Fibroblast of skin of right biceps (primary cell): ENCODE measurements around the gene MDK.
"Not testable (repeated sequence)": the region's sequence is repeated elsewhere in the genome, so short reads cannot be mapped to it uniquely, and the experiment has no call there.

Experiments
- DNase-seq: peaks from one replicate; pipeline ENCODE4 v3.0.0-alpha.2; 2013

Gene MDK

DNA sequence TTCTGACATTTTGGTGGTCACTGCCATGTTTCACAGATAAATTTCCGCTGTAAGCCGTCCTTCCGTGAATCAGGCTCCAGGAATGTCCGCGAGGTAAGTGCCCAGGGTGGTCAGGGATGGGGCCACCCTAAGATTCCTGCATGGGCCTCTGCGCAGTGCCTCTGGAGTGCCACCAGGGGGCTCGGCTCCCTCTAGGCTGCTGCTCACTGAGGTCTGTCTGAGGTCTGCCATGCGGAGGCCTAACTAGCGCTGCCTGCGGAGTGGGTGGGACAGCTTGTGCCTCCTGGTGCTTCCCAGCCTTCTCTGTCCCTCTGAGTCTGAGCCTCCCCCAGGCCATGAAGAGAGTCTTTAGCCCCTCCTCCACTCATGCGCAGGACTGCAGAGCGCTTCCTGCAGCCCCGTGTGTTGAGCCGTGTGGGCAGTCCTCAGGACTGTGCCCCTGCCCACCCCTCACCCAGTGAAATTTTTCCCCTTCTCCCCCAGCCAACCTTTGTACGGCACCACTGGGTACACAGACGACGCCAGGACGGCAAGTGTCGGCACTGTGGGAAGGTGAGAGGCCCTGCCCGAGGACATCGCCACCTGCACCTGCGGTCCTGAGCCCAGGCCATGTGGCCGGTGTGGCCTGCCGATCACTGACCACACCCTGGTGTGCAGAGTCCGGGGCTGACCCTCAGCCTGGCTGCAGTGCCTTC, 11.9 kb upstream of the MDK start:
- peak; percentile 70 for DNase-seq

DNA sequence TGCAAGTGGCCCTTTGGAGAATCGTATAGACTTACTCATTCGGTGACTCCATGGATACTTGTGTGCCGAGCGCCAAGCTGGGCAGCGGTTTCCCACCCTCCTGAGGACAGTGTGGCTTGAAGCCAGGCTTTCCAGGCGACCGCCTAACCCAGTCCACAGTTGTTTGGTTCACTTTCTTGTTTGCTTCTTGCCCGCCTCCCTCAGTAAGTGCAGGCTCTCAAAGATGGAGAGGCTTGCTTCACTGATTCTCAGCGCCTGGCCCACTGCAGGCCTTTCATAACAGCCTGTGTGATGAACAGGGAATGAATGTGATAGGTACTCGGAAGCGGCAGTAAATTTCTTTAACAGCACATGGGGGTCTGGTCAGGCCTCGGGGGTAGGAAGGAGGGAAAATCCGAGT, 11.2 kb upstream of the MDK start:
- DNase-seq, result no peak

DNA sequence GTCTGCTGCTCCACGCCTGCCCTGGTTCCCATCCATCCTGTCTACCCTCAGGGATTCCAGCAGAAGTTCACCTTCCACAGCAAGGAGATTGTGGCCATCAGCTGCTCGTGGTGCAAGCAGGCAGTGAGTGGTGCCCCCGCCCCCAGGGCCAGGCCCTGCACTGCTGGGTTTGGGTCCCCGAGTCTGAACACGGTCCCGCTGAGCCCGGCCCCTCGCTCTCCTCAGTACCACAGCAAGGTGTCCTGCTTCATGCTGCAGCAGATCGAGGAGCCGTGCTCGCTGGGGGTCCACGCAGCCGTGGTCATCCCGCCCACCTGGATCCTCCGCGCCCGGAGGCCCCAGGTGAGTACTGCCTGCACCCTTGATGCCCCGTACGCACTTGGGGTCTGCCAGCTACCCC, 10.2 kb upstream of the MDK start:
- not testable (repeated sequence) for DNase-seq

DNA sequence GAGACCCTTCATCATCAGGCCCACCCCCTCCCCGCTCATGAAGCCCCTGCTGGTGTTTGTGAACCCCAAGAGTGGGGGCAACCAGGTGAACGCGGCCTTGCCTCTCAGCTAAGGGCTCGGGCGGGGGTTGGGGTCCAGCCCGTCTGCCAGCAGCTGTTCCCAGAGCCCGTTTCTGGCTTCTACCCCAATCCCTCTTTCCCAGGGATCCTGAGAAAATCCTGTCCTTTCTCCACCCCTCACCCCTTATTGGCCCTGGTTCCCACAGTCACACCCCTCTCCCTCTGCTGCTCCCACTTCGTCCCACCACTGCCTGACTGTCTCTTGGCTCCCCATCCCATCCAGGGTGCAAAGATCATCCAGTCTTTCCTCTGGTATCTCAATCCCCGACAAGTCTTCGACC, 9.4 kb upstream of the MDK start:
- DNase-seq, result no peak

DNA sequence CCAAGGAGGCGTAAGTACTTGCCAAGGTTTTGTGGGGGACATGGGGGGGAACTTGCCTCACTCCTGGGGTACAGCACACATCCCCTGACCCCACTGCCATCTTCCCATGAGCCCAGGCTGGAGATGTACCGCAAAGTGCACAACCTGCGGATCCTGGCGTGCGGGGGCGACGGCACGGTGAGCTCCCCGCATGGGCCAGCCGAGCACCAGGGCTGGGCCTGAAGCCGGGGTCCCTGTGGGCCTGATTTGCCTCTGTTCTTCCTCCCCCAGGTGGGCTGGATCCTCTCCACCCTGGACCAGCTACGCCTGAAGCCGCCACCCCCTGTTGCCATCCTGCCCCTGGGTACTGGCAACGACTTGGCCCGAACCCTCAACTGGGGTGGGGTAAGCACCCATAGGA, 9.0 kb upstream of the MDK start:
- DNase-seq, result not testable (repeated sequence)

DNA sequence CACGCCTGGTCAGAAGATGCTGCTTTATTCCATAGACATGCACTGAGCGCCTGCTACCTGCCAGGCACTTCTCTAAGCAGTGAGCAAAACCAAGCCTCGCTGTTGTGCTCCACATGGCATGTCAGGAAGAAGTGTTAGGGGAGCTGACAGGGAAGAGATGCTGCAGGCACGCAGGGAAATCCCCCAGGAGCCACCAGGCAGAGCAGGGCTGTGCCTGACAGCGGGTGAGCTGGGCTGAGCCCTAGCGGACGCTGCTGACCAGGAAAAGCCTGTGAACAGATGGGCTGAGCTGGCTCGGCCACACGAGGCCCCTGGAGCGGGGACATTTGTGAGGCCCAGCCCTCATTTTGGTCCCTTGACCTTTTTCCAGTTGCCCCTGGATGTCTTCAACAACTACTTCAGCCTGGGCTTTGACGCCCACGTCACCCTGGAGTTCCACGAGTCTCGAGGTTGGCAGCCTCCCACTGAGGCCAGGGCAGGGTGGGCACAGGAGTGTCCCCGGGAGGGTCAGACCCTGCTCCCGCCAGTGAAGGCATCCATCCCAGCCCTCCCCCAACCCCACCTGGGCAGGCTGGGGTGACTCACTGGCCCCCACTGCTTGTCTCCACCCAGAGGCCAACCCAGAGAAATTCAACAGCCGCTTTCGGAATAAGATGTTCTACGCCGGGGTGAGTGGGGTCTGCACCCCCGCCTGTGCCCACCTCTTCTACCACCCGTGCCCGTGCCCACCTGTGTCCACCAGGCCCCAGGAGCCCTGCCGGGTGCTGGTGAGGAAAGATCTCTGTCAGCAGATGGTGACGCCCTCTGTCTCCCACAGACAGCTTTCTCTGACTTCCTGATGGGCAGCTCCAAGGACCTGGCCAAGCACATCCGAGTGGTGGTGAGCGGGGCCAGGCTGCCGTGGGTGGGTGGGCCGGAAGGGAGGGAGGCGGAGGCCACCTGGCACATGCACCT, 7.4 kb upstream of the MDK start:
- DNase-seq, result no peak

DNA sequence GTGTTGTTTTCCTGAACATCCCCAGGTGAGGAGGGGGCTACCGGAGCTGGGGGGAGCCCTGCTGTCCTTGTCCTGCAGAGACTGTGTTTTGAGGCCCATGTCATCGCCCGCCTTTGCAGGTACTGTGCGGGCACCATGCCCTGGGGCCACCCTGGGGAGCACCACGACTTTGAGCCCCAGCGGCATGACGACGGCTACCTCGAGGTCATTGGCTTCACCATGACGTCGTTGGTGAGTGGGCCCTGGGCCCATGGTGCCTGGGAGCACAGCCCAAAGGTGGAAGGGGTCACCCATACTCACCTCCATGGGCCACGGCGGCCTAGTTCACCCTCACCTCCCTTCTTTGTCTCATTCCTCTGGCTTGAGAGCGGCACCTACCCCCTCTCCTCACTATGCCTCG, 6.7 kb upstream of the MDK start:
- DNase-seq, result no peak

DNA sequence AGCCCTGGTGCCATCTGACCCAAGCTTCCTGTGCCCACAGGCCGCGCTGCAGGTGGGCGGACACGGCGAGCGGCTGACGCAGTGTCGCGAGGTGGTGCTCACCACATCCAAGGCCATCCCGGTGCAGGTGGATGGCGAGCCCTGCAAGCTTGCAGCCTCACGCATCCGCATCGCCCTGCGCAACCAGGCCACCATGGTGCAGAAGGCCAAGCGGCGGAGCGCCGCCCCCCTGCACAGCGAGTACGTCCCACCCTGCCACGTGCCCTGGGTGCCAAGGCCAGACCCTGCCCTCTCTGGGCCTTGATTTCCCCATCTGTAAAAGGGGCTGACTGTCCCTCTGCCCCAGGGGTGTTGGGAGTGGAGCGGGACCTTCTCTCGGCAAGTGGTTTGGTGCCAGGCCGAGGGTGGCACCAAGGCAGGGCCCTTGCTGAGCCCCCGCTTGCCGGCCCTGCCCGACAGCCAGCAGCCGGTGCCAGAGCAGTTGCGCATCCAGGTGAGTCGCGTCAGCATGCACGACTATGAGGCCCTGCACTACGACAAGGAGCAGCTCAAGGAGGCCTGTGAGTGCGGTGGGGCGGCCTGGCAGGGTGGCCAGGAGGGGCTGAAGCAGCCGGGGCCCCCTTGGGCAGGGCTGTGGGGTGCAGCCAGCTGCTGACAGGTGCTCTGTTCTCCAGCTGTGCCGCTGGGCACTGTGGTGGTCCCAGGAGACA, 5.9 kb upstream of the MDK start:
- DNase-seq, result no peak

DNA sequence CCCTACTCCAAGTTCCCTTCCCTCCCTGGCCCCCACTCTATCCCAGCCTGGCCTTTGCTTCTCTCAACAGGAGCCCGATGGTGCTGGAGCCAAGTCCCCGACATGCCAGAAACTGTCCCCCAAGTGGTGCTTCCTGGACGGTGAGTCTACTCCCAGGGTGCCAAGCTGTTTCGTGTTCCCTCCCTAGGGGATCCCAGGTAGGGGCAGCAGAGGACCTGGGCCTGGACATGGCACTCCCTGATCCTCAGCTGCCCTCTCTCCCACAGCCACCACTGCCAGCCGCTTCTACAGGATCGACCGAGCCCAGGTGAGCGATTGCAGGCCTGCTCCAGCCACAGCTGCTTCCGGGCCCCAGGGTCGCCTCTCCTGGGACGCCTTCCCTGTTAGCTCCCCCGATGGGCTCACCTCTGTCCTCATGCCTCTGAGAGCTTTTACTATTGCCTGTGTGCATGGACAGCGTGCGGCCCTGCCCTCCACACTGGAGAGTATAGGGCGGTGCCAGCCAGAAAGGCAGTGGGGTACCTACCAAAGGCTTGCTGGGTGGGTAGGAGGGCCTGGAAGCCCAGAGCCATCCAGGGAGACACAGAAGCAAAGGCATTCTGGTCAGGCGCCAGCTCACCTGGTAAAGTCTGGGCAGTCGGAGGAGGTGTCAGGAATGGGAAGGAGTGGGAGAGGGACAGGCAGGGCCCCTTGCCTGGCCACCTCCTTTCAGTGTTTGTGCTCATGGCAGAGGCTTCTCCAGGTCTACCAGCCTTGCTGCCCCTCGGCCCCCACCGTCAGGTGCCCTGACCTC, 5.0 kb upstream of the MDK start:
- no peak for DNase-seq

DNA sequence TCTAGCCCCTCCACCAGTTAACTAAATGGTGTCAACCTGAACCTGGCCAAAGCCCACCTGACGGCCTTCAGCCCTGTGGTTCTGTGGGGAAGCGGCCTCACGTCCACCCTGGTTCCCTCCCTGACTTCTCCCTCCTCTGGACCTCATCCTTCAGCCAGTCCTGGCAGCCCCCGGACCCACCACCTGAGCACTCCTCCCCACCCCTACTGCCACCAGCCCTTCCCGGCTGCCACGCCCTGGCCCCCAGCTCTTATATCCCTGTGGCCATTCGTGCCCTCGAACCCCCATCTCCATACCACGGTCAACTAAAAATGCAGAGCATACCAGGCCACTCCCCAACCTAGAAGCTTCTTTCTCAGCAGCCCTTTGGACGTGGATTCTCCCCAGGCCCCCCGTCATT, 4.2 kb upstream of the MDK start:
- DNase-seq, result no peak

DNA sequence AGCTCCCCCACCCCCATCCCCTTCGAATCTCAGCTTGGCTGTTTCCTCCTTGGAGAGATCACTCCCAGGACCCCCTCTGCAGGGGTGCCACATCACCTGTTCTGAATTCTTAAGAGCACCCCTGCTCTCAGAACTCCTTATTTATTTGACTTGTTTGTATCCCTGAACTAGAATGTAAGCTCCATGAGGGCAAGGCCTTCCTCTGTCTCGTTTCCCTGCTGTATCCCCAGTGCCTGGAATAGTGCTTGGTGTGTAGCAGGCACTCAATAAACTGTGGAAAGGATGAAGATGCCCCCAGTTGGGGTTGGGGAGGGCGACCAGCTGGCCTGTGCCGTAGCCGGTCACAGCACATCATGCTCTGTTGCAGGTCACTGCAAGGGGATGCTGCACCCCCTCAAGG, 3.6 kb upstream of the MDK start:
- no peak for DNase-seq

DNA sequence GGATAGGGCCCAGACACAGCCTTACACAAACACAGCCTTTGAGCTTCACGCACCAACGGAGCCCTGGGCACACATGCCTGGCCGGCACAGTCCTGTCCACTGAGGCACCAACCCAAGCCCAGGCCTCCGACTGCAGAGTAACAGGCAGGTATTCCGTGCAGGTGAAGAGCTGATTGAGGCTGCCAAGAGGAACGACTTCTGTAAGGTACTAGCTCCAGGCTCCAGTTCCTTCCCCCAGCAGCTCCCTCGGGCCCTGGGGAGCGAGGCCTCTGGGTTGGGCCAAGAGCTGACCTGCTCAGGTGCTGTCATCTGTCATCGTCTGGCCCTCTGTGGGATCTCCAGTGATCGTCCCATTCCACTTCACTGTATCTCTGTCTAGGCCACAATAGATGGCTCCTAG, 3.2 kb upstream of the MDK start:
- no peak for DNase-seq

DNA sequence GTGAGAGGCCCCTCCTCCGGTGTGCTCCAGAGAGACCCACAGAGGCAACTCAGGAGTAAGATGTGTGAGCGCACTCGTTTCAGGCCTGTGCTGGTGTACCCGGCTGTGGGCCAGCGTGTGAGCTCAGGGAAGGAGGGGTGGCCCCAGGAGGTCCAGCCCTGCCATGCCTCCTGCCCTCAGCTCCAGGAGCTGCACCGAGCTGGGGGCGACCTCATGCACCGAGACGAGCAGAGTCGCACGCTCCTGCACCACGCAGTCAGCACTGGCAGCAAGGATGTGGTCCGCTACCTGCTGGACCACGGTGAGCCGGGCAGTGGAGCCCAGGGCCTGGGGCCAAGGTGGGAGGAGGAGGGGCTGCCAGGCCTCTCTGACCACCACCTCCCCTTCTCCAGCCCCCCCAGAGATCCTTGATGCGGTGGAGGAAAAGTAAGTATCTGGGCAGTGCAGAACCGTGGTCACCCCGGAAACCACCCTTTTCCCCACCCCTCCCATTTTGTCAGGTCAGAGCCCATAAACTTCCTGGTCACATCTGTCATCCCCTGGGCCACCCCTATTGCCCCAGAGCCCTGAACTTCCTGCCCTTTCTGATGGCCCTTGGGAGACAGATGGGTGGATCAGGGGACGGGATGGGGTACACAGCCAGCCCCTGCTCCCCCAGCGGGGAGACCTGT, 2.5 kb upstream of the MDK start:
- DNase-seq, result no peak

DNA sequence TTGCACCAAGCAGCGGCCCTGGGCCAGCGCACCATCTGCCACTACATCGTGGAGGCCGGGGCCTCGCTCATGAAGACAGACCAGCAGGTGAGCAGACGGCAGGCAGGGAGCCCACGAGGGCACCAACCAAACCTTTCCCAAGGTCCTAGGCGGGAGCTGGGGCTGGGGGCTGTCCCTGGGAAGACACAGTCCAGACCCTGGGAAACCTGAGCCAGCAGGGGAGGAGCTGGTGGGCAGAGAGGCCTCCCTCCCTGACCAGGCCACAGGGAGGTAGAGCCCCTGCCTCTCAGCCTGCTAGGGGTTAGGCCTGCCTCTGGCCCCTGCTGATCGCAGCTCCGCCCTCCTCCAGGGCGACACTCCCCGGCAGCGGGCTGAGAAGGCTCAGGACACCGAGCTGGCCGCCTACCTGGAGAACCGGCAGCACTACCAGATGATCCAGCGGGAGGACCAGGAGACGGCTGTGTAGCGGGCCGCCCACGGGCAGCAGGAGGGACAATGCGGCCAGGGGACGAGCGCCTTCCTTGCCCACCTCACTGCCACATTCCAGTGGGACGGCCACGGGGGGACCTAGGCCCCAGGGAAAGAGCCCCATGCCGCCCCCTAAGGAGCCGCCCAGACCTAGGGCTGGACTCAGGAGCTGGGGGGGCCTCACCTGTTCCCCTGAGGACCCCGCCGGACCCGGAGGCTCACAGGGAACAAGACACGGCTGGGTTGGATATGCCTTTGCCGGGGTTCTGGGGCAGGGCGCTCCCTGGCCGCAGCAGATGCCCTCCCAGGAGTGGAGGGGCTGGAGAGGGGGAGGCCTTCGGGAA, 1.8 kb upstream of the MDK start:
- not testable (repeated sequence) for DNase-seq

DNA sequence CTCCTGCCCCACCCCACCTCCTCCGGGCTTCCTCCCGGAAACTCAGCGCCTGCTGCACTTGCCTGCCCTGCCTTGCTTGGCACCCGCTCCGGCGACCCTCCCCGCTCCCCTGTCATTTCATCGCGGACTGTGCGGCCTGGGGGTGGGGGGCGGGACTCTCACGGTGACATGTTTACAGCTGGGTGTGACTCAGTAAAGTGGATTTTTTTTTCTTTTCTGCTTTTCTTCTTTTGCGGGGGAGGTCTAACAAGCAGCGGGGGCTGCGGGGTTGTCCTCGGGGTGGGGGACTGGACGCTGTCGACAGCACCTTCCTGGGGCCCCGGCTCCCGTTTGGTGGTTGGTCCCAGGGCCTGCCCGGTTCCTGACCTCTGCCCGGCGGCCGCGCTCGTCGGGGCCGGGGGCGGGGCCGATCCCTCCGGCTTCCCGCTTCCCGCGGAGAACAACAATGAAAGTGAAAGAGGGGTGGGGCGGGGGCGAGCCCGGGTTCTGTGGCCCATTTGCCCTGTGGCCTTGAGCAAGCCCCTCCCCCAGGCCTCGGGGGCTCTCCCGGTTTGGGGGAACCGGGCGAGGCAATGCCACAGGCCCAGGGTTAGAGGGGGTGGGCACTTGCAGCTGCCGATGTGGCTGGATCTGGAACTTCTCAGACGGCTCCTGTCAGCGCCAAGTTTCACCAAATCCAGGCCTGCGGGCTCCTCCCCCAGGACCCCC, 975 bp upstream of the MDK start:
- peak; percentile 48 for DNase-seq

DNA sequence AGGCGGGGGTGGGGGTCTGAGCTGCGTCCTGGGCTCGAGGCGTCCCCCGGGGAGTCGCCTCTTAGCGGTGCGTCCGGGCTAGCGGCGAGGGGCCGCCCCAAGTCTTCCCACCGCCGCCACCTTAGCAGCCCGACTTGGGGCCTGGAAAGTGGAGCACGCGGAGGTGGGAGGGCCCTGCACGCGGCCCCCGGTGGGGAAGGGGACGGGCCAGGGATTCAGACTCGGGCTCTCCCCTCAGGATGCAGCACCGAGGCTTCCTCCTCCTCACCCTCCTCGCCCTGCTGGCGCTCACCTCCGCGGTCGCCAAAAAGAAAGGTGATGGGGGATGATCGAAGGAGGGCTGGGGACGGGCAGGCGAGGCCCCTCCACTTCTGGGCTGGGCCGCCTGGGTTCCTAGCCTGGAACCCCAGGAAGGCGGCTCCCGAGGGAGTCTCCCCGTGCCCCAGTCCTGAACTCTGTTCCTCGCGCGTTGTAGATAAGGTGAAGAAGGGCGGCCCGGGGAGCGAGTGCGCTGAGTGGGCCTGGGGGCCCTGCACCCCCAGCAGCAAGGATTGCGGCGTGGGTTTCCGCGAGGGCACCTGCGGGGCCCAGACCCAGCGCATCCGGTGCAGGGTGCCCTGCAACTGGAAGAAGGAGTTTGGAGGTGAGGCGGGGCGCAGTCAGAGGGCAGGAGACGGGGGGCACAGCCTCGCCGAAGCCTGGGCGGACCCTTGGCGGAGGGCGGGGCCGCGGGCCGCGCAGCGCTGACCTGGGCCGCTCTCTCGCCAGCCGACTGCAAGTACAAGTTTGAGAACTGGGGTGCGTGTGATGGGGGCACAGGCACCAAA, 563 bp downstream of the MDK start:
- DNase-seq, result peak; percentile 47

DNA sequence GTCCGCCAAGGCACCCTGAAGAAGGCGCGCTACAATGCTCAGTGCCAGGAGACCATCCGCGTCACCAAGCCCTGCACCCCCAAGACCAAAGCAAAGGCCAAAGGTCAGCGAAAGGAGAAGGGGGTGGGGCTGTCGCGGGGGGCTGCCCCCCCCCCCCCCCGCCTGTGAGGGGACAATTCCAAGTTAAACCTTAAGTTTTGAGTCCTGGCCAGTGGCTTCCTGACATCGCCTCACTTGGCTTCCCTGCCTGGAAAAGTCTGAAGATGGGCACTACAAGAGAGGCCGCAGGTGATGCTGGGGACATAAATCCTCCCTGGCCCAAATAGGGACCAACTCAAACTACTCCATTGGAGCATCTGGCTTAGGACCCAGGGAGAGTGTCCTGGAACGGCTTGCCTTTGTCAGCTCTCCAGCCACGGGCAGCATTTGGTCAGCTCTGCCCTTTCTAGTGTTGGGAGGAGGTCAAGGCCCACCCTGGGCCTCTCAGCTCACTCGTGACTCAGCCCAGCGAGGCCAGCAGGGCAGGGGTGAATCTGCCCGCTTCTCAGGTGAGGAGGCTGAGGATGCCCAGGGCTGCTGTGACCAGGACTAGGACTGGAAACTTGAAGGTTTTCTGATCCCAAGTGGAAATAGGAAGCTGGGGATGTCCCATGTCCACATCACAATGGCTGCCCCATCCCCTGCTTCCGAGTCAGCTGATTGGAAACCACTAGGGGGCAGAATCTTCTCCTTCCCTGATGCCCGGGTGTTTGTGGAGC, 1.4 kb downstream of the MDK start:
- DNase-seq, result peak; percentile 50

DNA sequence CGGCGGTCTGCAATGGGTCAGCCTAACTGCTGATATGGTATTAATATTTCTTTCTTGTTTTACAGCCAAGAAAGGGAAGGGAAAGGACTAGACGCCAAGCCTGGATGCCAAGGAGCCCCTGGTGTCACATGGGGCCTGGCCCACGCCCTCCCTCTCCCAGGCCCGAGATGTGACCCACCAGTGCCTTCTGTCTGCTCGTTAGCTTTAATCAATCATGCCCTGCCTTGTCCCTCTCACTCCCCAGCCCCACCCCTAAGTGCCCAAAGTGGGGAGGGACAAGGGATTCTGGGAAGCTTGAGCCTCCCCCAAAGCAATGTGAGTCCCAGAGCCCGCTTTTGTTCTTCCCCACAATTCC, 1.9 kb downstream of the MDK start:
- DNase-seq, result no peak
